HepG2 (cell line): ENCODE measurements around the gene ZFP92. TPM values are rescaled to one million over a fixed set of nuclear protein-coding genes. Genes with fewer than 3 reads are reported as not detected.

Experiments used
- ADNP ChIP-seq: sonication (generic); formaldehyde crosslinking; IDR thresholded peaks from 2 replicates; pipeline ENCODE4 v1.4.0; 2020; ENCODE audit warnings: missing genetic modification reagents
- BATF2 ChIP-seq: sonication (generic); formaldehyde crosslinking; IDR thresholded peaks from 2 replicates; pipeline ENCODE4 v1.8.0; 2022; ENCODE audit warnings: mild to moderate bottlenecking, missing genetic modification reagents, moderate library complexity
- CENPT ChIP-seq: sonication (generic); formaldehyde crosslinking; IDR thresholded peaks from 2 replicates; pipeline ENCODE4 v1.8.0; 2022; ENCODE audit warnings: low read depth, mild to moderate bottlenecking, moderate library complexity, missing genetic modification reagents
- GMEB2 ChIP-seq: IDR thresholded peaks from 2 replicates; pipeline ENCODE4 v1.6.1; 2016; ENCODE audit warnings: missing biosample characterization, missing genetic modification reagents, low read depth
- HNRNPUL1 ChIP-seq: fragments of 200-400 bp; formaldehyde crosslinking; IDR thresholded peaks from 2 replicates; pipeline ENCODE4 v1.6.1; 2017; ENCODE audit warnings: low read depth, mild to moderate bottlenecking, low read length, moderate library complexity
- HOXA3 ChIP-seq: sonication (generic); formaldehyde crosslinking; IDR thresholded peaks from 2 replicates; pipeline ENCODE4 v1.5.0; 2020; ENCODE audit warnings: missing genetic modification reagents
- MIXL1 ChIP-seq: IDR thresholded peaks from 2 replicates; pipeline ENCODE4 v1.6.1; 2016
- NCOA2 ChIP-seq: sonication (generic); formaldehyde crosslinking; IDR thresholded peaks from 2 replicates; pipeline ENCODE4 v1.8.0; 2022; ENCODE audit warnings: inconsistent platforms
- NCOR1 ChIP-seq: fragments of 200-600 bp; sonication (generic); IDR thresholded peaks from 2 replicates; pipeline ENCODE4 v1.7.0; 2017; ENCODE audit warnings: antibody characterized with exemption, low read length, borderline replicate concordance
- PHF8 ChIP-seq: sonication (generic); formaldehyde crosslinking; IDR thresholded peaks from 2 replicates; pipeline ENCODE4 v1.5.0; 2020; ENCODE audit warnings: missing genetic modification reagents
- POGZ ChIP-seq: sonication (generic); formaldehyde crosslinking; IDR thresholded peaks from 2 replicates; pipeline ENCODE4 v1.4.0; 2020; ENCODE audit warnings: mild to moderate bottlenecking, missing genetic modification reagents
- RFXANK ChIP-seq: IDR thresholded peaks from 2 replicates; pipeline ENCODE4 v1.6.1; 2016
- SETDB1 ChIP-seq: sonication (generic); formaldehyde crosslinking; IDR thresholded peaks from 2 replicates; pipeline ENCODE4 v1.5.1; 2020; ENCODE audit warnings: missing genetic modification reagents, mild to moderate bottlenecking, borderline replicate concordance
- SP140L ChIP-seq: sonication (generic); formaldehyde crosslinking; IDR thresholded peaks from 2 replicates; pipeline ENCODE4 v1.4.0; 2020; ENCODE audit warnings: missing genetic modification reagents, borderline replicate concordance
- SP4 ChIP-seq: sonication (generic); formaldehyde crosslinking; IDR thresholded peaks from 2 replicates; pipeline ENCODE4 v1.8.1; 2023; ENCODE audit warnings: mild to moderate bottlenecking, missing genetic modification reagents
- THAP11 ChIP-seq: IDR thresholded peaks from 2 replicates; pipeline ENCODE4 v1.6.1; 2016; ENCODE audit warnings: missing biosample characterization, missing genetic modification reagents
- ZFP91 ChIP-seq: sonication (generic); formaldehyde crosslinking; IDR thresholded peaks from 2 replicates; pipeline ENCODE4 v1.9.0; 2022; ENCODE audit warnings: missing genetic modification reagents, mild to moderate bottlenecking, borderline replicate concordance
- ZNF501 ChIP-seq: sonication (generic); formaldehyde crosslinking; IDR thresholded peaks from 2 replicates; pipeline ENCODE4 v1.5.1; 2020; ENCODE audit warnings: mild to moderate bottlenecking, moderate library complexity, missing genetic modification reagents
- ZNF512B ChIP-seq: sonication (generic); formaldehyde crosslinking; IDR thresholded peaks from 2 replicates; pipeline ENCODE4 v1.5.1; 2020; ENCODE audit warnings: missing genetic modification reagents, mild to moderate bottlenecking, borderline replicate concordance
- ZNF550 ChIP-seq: sonication (generic); formaldehyde crosslinking; IDR thresholded peaks from 2 replicates; pipeline ENCODE4 v1.4.0; 2020; ENCODE audit warnings: mild to moderate bottlenecking, missing genetic modification reagents, borderline replicate concordance
- polyA plus RNA-seq, 8 experiments: library from polyadenylated mRNA; depleted of rRNA in 3 of 8; stranded (reverse) in 7 of 8; unstranded in 1 of 8; fragments of >200 nt; fragmentation: Illumina TruSeq in 4 of 8; extraction: Trizol in 4 of 8; gene quantifications; 2 replicates each; pipeline versions ENCODE4 v1.2.1 to v1.2.3, GENCODE V29; 2011 to 2016; ENCODE audit warnings: low read depth in 4 of 8, missing spikeins in 1 of 8, mixed read lengths in 1 of 8; ENCODE audit not compliant: insufficient read depth in 1 of 8
- total RNA-seq, 5 experiments: library from RNA; depleted of rRNA; stranded (reverse); fragments of >200 nt; fragmentation: Illumina TruSeq; extraction: Trizol; gene quantifications; 2 replicates each; pipeline ENCODE4 v1.2.3, GENCODE V29; 2016; ENCODE audit warnings: low read depth in 1 of 5
- TF ChIP-seq, protein P1 (sequence below): sonication (generic); formaldehyde crosslinking; IDR thresholded peaks from 2 replicates; pipeline ENCODE4 v1.4.0; 2020; ENCODE audit warnings: missing genetic modification reagents, borderline replicate concordance

The ZFP92 gene
- total and polyA plus RNA-seq, 2 of the 13 experiments (the other 11 are each of a cell fraction or from before 2014, with no cell fraction given) = 0.02 TPM; not detected in 1

DNA sequence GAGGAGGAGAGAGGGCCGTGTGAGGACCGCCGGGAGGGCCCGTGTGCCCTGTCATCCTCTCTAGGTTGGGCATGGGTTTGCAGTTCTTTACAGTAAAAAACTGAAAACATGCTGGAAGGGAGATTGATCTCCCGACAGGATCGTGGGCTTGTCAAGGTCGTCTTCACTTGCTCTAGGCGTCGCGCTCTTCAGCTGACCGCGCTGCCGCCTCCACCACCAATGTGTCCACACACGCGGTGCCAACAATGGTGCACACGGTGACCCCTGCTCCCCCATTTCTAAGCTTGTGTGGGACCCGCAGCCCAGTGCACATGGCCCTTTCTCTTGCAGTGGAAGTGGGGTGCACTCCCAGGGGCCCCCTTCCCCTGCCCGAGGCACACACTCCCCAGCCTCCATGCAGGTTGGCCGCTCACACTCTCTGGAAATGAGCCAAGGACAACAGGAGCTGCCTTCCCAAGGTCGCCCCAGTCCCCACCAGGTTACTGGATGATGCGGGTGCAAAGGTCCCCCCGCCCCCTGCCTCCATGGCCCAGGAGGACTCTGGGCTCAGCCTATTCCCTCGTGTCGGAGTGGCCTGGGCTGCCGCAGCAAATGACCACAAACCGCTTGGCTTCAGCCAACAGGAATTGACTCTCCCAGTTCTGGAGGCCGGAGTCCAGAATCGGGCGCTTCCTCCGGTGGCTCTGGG lies 1.7 kb upstream of the ZFP92 start (continued):
- TF ChIP-seq GMEB2 (CRISPR knock-in tag) (no peak), ADNP (CRISPR knock-in tag) (no peak), THAP11 (CRISPR knock-in tag) (no peak), SP140L (CRISPR knock-in tag) (no peak), HOXA3 (CRISPR knock-in tag) (peak; percentile 66; the same call in 1 of the 2 replicates), MIXL1 (CRISPR knock-in tag) (no peak), CENPT (no peak), BATF2 (no peak), ZNF512B (CRISPR knock-in tag) (no peak), NCOR1 (no peak), NCOA2 (CRISPR knock-in tag) (peak; percentile 40; the same call in 1 of the 2 replicates), RFXANK (CRISPR knock-in tag) (no peak), HNRNPUL1 (no peak), SETDB1 (CRISPR knock-in tag) (no peak), SP4 (CRISPR knock-in tag) (no peak), ZNF550 (CRISPR knock-in tag) (no peak), PHF8 (no peak), ZFP91 (peak; percentile 31; the same call in 1 of the 2 replicates), POGZ (CRISPR knock-in tag) (peak; percentile 54), ZNF501 (CRISPR knock-in tag) (peak; percentile 47; the same call in 1 of the 2 replicates)
- TF ChIP-seq, protein P1, sequence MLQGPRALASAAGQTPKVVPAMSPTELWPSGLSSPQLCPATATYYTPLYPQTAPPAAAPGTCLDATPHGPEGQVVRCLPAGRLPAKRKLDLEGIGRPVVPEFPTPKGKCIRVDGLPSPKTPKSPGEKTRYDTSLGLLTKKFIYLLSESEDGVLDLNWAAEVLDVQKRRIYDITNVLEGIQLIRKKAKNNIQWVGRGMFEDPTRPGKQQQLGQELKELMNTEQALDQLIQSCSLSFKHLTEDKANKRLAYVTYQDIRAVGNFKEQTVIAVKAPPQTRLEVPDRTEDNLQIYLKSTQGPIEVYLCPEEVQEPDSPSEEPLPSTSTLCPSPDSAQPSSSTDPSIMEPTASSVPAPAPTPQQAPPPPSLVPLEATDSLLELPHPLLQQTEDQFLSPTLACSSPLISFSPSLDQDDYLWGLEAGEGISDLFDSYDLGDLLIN (CRISPR knock-in tag) = no peak
